Fibroblast of the aortic adventitia (primary cell): ENCODE data around the gene MYOF. TPM values are rescaled to one million over a fixed set of nuclear protein-coding genes. Genes with fewer than 3 reads are reported as not detected.

Source experiments
- DNase-seq: peaks from one replicate; pipeline ENCODE4 v3.0.0-alpha.2; 2010; ENCODE audit warnings: low read depth
- H3K4me3 ChIP-seq: 2 replicates; pipeline ENCODE4 v1.5.1; 2011; ENCODE audit warnings: low read depth, mild to moderate bottlenecking, control low read depth, low read length, moderate library complexity
- small RNA-seq: library from RNA; depleted of rRNA; stranded (forward); fragments of <200 nt; gene quantifications from one replicate; pipeline ENCODE3, GENCODE V24; 2012
- total RNA-seq: library from RNA; depleted of rRNA; stranded (reverse); fragments of >200 nt; gene quantifications from 2 replicates; pipeline ENCODE4 v1.2.3, GENCODE V29; 2012; ENCODE audit warnings: low replicate concordance
- TF ChIP-seq, protein P1 (sequence below): IDR thresholded peaks from 2 replicates; pipeline ENCODE4 v1.5.1; 2011; ENCODE audit warnings: mild to moderate bottlenecking, low read length, control low read depth, inconsistent platforms; ENCODE audit not compliant: insufficient read depth

The MYOF gene
- total RNA-seq, 1 donor: 381 TPM

DNA sequence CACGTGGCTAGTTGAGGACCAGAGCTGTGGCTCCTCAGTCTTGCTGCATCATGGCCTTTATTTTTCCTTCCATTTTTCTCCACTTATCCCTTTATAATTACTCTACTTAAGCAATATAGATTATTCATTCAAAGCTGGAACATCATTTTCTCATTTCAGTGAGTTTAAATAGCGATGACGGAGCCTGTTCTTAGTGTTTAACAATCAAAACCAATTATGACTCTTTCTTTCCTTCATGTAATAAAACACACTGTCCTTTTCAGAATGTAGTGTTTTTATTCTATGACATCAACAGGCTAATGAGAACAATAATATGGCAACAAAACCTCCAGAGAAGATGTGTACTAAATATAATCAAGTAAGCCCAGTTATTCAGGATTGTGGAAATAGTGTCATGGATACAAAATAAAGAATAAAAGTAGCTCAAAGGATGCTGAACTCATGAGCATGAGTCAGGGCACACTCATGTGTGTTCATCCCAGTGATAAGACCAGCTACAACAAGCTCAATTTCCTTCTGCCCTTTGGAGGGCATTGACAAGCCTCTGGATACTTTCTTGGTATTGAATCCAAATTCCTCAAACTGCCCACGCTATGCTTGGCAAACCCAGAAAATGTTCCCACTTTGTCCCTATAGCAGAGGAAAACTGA is 220.0 kb downstream of the MYOF start:
- TF ChIP-seq, protein P1, sequence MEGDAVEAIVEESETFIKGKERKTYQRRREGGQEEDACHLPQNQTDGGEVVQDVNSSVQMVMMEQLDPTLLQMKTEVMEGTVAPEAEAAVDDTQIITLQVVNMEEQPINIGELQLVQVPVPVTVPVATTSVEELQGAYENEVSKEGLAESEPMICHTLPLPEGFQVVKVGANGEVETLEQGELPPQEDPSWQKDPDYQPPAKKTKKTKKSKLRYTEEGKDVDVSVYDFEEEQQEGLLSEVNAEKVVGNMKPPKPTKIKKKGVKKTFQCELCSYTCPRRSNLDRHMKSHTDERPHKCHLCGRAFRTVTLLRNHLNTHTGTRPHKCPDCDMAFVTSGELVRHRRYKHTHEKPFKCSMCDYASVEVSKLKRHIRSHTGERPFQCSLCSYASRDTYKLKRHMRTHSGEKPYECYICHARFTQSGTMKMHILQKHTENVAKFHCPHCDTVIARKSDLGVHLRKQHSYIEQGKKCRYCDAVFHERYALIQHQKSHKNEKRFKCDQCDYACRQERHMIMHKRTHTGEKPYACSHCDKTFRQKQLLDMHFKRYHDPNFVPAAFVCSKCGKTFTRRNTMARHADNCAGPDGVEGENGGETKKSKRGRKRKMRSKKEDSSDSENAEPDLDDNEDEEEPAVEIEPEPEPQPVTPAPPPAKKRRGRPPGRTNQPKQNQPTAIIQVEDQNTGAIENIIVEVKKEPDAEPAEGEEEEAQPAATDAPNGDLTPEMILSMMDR: no peak
- H3K4me3 ChIP-seq: no peak overlapping the region
- DNase-seq: peak; percentile 52

DNA sequence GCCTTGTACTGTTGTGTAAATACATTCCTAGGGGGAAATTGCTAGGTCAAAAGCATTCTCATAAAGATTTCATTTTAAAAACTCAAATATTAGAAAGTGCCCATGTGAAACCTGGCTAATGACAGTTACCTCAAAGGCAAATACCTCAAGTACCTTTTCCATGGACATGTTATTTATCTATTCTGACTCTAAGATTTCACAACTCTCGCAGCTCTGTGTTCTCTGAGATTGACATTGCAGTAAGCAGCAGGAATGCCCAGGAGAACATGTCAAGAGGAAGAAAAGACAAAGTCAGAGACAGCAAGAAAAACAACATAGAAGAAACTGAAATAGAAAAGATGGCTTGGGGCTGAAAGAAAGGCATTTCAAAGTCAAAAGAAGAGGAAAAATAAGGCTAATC is 221.0 kb downstream of the MYOF start:
- no peak for DNase-seq
- TF ChIP-seq, protein P1: no peak
- no peak overlapping the region for H3K4me3 ChIP-seq

DNA sequence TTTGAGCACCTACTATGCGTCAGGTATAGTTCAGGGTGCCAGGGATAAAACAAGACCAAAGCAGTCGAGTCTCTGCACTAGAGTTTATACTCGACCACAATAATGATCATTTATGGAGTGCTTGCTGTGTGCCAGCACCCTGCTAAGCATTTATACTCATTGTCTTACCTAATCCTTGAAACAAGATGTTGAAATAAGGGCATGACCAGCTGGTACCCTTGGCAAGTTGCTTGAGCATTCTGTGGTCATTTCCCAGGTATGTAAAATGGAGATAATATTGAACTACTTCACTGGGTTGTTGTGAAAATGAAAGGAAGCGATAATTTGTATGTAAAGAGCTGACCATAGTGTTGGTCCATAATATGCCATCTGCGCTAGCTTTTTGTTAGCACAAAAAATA is 223.0 kb downstream of the MYOF start:
- H3K4me3 ChIP-seq: no peak overlapping the region
- DNase-seq: peak; percentile 13
- TF ChIP-seq, protein P1: no peak

Small RNA genes lying within 50 kb of the gene (small RNA-seq; reads per million reads assigned to genes)
- not detected for gene RNA5SP323

Other genes with a start within 250 kb of the MYOF start
- gene CEP55, start 14.3 kb upstream of the MYOF start, total RNA-seq: 2.7 and 36.9 TPM in 2 replicates
- not detected in 2 replicates for gene FFAR4, start 84.3 kb upstream of the MYOF start, total RNA-seq
- 1.9 and 2.5 TPM in 2 replicates for gene RBP4, start 118.9 kb upstream of the MYOF start, total RNA-seq
- not detected in 2 replicates for gene PDE6C, start 130.2 kb upstream of the MYOF start, total RNA-seq
- gene FRA10AC1, start 220.3 kb upstream of the MYOF start, total RNA-seq: 9.6 and 11.3 TPM in 2 replicates